ENCODE data around the gene RNU1-1.
"Not testable (repeated sequence)": the region's sequence is repeated elsewhere in the genome, so short reads cannot be mapped to it uniquely, and the experiment has no call there.

The RNU1-1 gene

GRCh38 chr1:16484931-16485330 lies 29.2 kb downstream of the RNU1-1 start:
- no peak overlapping the region for H3K4me3 ChIP-seq (replicated peaks; ENCODE audit: low read depth, low read length)
- DNase-seq (ENCODE audit: extremely low read depth, low read depth): no peak
- no peak for TF ChIP-seq CTCF (IDR thresholded peaks at IDR 0.05; ENCODE audit: low read depth, low read length, missing control alignments)

- no peak for DNase-seq (ENCODE audit: extremely low read depth, low read depth)
- no peak for TF ChIP-seq CTCF (IDR thresholded peaks at IDR 0.05; ENCODE audit: low read depth, low read length, missing control alignments)
- no peak overlapping the region for H3K4me3 ChIP-seq (replicated peaks; ENCODE audit: low read depth, low read length)
These were observed 29.6 kb downstream of the RNU1-1 start for GRCh38 chr1:16484501-16484835.

GRCh38 chr1:16483639-16484500 lies 30.2 kb downstream of the RNU1-1 start:
- H3K4me3 ChIP-seq (replicated peaks; ENCODE audit: low read depth, low read length); DNase-seq (ENCODE audit: extremely low read depth, low read depth): not testable (repeated sequence)

- DNase-seq (ENCODE audit: extremely low read depth, low read depth); H3K4me3 ChIP-seq (replicated peaks; ENCODE audit: low read depth, low read length): not testable (repeated sequence)
These were observed 30.9 kb downstream of the RNU1-1 start for GRCh38 chr1:16483146-16483545.

GRCh38 chr1:16478091-16478490 lies 36.0 kb downstream of the RNU1-1 start:
- TF ChIP-seq CTCF (IDR thresholded peaks at IDR 0.05; ENCODE audit: low read depth, low read length, missing control alignments): no peak
- no peak overlapping the region for H3K4me3 ChIP-seq (replicated peaks; ENCODE audit: low read depth, low read length)
- DNase-seq (ENCODE audit: extremely low read depth, low read depth): no peak

GRCh38 chr1:16475771-16476770 lies 38.0 kb downstream of the RNU1-1 start:
- not testable (repeated sequence) for DNase-seq (ENCODE audit: extremely low read depth, low read depth); H3K4me3 ChIP-seq (replicated peaks; ENCODE audit: low read depth, low read length)

- DNase-seq (ENCODE audit: extremely low read depth, low read depth); H3K4me3 ChIP-seq (replicated peaks; ENCODE audit: low read depth, low read length): not testable (repeated sequence)
These were observed 39.2 kb downstream of the RNU1-1 start for GRCh38 chr1:16474891-16475290.

- DNase-seq (ENCODE audit: extremely low read depth, low read depth): no peak
- TF ChIP-seq CTCF (IDR thresholded peaks at IDR 0.05; ENCODE audit: low read depth, low read length, missing control alignments): no peak
- H3K4me3 ChIP-seq (replicated peaks; ENCODE audit: low read depth, low read length): no peak overlapping the region
These were observed 39.8 kb downstream of the RNU1-1 start for GRCh38 chr1:16474166-16474800.

Data from HFF-Myc (cell line).